ENCODE measurements around the gene IDNK.

DNA sequence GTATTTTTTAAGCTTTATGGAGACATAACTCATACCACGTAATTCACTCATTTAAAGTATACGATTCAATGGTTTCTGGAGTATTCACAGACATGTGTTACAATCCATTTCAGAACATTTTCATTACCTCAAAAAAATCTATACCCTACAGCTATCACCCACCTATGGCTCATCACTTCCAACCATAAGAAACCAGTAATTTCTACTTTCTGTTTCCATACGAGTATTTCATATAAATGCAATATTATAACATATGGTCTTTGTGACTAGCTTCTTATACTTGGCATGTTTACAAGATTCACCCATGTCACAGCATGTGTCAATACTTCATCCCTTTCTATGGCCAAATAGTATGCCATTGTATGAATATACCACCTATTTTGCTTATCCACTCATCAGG is 66.0 kb downstream of the IDNK start:
- TF ChIP-seq EZH2 (IDR thresholded peaks at IDR 0.05; ENCODE audit: borderline replicate concordance), result no peak
- TF ChIP-seq, protein P1, sequence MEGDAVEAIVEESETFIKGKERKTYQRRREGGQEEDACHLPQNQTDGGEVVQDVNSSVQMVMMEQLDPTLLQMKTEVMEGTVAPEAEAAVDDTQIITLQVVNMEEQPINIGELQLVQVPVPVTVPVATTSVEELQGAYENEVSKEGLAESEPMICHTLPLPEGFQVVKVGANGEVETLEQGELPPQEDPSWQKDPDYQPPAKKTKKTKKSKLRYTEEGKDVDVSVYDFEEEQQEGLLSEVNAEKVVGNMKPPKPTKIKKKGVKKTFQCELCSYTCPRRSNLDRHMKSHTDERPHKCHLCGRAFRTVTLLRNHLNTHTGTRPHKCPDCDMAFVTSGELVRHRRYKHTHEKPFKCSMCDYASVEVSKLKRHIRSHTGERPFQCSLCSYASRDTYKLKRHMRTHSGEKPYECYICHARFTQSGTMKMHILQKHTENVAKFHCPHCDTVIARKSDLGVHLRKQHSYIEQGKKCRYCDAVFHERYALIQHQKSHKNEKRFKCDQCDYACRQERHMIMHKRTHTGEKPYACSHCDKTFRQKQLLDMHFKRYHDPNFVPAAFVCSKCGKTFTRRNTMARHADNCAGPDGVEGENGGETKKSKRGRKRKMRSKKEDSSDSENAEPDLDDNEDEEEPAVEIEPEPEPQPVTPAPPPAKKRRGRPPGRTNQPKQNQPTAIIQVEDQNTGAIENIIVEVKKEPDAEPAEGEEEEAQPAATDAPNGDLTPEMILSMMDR (IDR thresholded peaks at IDR 0.05; ENCODE audit: poor library complexity), result no peak
